GM12891 (cell line): ENCODE data around the gene FIBP.

Source experiments
- DNase-seq: peaks from one replicate; pipeline ENCODE4 v3.0.0; 2011; ENCODE audit warnings: low spot score; ENCODE audit not compliant: insufficient read length
- FAIRE-seq: peaks from 2 replicates; lab custom pipeline; 2011; peaks lifted over from hg19 to GRCh38; lab: Jason Lieb, UNC
- PAX5 ChIP-seq: IDR thresholded peaks from 2 replicates; pipeline ENCODE4 v1.6.1; 2011; ENCODE audit warnings: low read length, moderate library complexity, mild to moderate bottlenecking; ENCODE audit not compliant: insufficient read depth, severe bottlenecking
- POLR2A ChIP-seq: IDR thresholded peaks from 2 replicates; pipeline ENCODE4 v1.6.1; 2011; ENCODE audit warnings: low read depth, low read length, control low read depth
- POLR2AphosphoS5 ChIP-seq: IDR thresholded peaks from 2 replicates; pipeline ENCODE4 v1.6.1; 2011; ENCODE audit warnings: low read depth, low read length, control low read depth
- POU2F2 ChIP-seq: IDR thresholded peaks from 2 replicates; pipeline ENCODE4 v1.6.1; 2011; ENCODE audit warnings: low read depth, mild to moderate bottlenecking, control low read depth, low read length, moderate library complexity
- SPI1 ChIP-seq: IDR thresholded peaks from 2 replicates; pipeline ENCODE4 v1.6.1; 2011; ENCODE audit warnings: low read depth, low read length, control low read depth
- TAF1 ChIP-seq: IDR thresholded peaks from 2 replicates; pipeline ENCODE4 v1.6.1; 2011; ENCODE audit warnings: low read depth, low read length, control low read depth

Gene FIBP

DNA sequence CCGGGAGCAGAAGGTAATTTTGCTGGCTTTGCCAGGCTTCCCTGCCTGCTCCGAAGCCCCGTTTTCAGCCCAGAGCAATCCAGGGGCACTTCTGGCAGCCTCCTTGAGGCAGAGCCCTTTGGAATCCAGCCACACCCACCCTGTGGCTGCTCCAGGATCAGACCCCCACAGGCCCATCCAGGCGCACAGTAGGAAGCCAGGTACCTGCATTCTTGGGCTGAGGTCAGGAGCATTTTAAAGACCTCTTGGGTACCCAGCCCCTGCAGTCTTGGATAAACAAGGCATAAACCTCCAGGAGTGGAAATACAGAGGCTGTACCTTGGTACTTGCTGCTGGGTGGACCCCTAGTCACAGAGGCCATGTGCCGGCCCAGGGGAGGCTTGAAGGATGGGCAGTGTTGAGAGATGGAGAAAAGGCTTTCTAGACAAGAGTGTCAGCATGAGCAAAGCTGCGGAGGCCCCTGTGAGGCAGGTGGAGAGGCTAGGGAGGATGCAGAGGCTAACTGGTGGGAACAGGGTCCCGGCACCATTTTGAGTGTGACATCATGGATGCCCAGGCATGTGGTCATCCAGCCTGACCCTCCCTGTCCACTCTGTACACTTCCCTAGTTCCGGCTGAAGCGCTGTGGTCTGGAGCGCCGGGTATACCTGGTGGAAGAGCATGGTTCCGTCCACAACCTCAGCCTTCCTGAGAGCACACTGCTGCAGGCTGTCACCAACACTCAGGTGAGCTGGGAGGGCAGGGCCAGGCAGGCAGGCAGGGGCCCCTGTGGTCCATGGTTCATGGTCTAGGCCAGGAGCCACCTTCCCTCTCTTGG, 24.2 kb downstream of the FIBP start:
- DNase-seq (no peak), FAIRE-seq (no peak)
- no peak for TF ChIP-seq POU2F2
- no peak for TF ChIP-seq POLR2A
- no peak for TF ChIP-seq POLR2AphosphoS5
- no peak for TF ChIP-seq TAF1
- no peak for TF ChIP-seq SPI1
- no peak for TF ChIP-seq PAX5

DNA sequence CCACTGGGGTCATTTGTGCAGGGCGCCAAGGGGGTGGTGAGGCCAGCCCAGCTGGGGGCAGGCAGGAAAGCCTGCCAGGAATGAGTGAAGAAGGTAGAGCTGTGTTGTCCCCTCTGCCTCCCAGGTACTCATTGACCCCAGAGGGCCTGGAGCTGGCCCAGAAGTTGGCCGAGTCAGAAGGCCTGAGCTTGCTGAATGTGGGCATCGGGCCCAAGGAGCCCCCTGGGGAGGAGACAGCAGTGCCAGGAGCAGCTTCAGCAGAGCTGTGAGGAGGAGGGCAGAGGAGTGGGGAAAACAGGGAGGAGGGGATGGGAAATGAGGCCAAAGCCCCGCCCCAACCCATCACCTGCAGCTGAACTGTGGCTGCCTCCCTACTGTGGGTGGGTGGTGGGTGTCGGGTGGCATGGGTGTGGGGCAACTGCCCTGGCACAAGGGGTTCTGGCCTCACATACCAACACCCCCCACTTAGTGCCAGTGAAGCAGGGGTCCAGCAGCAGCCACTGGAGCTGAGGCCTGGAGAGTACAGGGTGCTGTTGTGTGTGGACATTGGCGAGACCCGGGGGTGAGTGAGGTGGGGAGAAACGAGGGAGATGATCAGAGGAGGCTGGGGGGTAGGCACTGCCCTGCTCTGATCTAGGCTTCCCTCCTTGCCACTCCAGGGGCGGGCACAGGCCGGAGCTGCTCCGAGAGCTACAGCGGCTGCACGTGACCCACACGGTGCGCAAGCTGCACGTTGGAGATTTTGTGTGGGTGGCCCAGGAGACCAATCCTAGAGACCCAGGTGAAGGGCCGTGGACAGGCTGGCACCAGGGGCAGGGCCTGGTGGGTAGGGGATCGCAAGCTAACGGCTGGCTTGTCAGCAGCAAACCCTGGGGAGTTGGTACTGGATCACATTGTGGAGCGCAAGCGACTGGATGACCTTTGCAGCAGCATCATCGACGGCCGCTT, 25.1 kb downstream of the FIBP start:
- no peak for TF ChIP-seq POU2F2
- TF ChIP-seq TAF1 = no peak
- no peak for TF ChIP-seq POLR2A
- no peak for TF ChIP-seq PAX5
- no peak for TF ChIP-seq POLR2AphosphoS5
- TF ChIP-seq SPI1 = no peak
- FAIRE-seq = no peak
- DNase-seq = no peak

DNA sequence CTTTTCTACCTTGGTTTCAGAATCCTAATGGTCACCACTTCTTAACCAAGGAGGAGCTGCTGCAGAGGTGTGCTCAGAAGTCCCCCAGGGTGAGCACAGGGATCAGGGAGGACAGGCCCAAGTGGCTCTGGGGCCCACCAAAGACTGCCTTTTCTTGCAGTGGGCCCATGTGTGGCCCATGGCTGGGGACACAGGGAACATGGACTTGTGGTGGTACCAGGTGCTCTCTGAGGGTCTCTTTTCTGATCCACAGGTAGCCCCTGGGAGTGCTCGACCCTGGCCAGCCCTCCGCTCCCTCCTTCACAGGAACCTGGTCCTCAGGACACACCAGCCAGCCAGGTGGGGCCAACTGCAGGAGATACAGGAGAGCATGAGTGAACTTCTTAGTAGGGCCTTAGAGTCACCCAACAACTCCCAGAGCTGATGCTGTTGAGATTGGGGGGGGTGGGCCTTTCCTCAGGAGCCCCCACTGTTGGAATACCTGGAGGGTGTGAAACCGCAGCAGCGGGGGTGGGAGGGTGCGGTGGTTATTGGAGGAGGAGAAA, 26.0 kb downstream of the FIBP start:
- FAIRE-seq = no peak
- DNase-seq = no peak
- TF ChIP-seq POU2F2 (no peak), POLR2A (no peak)

DNA sequence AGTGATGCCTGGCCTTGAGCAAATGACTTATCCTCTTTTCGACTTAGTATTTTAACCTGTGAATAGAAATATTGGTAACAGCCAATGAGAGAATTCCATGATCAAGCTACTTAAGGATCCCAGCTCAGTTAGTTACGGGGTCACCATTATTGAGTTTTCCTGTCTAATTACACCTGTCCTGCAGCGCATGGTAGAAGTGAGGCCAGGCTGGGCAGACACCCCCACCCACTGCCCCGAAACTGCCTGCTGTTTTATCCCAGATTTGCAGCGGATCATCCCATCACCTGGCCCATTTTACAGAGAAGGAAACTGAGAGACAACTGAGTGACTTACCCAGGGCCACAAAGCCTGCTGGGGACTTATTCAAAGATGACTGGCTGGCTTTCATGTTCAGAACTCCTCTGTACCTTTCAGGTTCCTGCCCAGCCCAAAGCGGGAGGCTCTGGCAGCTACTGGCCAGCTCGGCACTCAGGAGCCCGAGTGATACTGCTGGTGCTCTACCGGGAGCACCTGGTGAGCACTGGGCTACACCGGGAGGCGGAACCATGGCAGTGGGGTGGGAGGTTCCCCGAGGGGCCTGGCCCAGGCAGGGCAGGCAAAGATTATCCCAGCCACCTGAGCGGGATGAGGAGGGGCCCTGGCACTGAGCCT, 26.6 kb downstream of the FIBP start:
- TF ChIP-seq PAX5 = no peak
- no peak for TF ChIP-seq SPI1
- no peak for TF ChIP-seq POLR2AphosphoS5
- no peak for TF ChIP-seq POU2F2
- TF ChIP-seq TAF1 = no peak
- no peak for TF ChIP-seq POLR2A
- no peak for DNase-seq
- no peak for FAIRE-seq

DNA sequence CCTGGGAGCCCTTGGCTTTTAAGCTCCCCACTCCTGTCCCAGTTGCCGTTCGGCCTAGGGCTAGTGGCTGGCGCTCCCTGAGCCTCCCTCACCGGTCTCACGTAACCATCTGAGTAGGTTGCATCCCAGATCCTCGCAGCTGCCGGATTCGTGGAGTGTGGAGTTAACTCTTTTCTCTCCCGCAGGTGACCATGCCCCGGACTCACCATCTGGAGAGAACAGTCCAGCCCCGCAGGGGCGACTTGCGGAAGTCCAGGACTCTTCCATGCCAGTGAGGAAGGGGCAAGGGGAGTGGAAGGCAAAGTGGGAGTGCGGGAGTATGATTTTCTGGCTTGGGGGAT, 27.1 kb downstream of the FIBP start:
- no peak for DNase-seq
- no peak for TF ChIP-seq POU2F2
- no peak for TF ChIP-seq TAF1
- TF ChIP-seq POLR2A = no peak
- TF ChIP-seq SPI1 = no peak
- no peak for FAIRE-seq

DNA sequence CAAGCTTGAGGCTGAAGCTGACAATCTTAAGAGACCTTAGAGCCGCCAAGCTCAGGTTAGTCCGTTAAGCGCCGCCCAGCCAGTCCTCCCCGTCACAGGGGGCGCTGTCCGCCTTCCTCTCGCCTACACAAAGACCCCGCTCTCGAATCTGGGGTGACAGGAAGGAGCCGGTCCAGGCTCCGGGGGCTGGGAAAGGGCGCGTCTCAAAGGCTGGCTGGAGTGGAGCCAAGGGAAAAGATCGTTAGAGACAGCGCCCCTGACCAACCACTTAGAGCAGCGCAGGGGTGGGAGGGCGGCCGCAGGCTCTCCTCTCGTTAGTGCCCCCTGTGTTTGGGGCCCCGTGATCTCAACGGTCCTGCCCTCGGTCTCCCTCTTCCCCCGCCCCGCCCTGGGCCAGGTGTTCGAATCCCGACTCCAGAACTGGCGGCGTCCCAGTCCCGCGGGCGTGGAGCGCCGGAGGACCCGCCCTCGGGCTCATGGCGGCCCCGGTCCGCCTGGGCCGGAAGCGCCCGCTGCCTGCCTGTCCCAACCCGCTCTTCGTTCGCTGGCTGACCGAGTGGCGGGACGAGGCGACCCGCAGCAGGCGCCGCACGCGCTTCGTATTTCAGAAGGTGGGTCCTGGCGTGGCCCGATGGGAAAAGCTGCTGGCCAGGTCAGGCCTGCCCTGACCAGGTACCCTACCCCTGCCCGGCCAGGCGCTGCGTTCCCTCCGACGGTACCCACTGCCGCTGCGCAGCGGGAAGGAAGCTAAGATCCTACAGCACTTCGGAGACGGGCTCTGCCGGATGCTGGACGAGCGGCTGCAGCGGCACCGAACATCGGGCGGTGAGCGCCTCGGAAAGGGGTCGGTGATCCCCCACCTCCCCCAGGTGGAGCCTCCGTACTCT, 27.8 kb downstream of the FIBP start, which contains the start of gene MUS81:
Gene MUS81 (plus strand): TSS at position 156 of the 887 bp plus-strand sequence. CDS start 321 bp downstream, at position 477.
- TF ChIP-seq SPI1 (no peak), POLR2A (no peak), POLR2AphosphoS5 (no peak), POU2F2 (peak; percentile 54; the same call in 1 of the 2 replicates), TAF1 (peak; percentile 90), PAX5 (no peak)
- FAIRE-seq = peak; percentile 69
- DNase-seq = peak; percentile 94

DNA sequence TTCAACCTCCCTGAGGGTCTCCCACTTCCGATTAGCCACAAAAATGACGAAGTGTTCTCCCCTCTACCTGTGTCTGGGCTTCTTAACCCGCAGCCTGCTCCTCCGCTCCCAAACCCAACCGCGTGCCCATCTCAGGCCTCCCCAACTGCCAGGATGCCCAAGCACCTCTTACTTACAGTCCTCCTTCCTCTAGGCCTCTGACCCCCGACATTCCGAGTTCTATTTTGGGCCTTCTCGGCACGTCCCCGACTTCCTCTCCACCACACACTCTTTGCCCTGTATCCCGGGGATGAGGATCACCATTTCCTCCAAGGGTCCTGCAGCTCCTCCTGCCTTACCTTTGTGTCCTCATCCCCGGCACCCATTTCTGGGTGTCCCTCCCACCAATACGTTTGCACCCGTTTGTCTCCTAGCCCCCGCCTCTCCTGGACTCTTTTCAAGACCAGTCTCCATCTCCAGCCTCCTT, 28.4 kb downstream of the FIBP start:
- DNase-seq (no peak), FAIRE-seq (no peak)
- no peak; the same call in 1 of the 2 replicates for TF ChIP-seq POU2F2
- TF ChIP-seq POLR2AphosphoS5 = peak; percentile 39
- no peak for TF ChIP-seq TAF1

DNA sequence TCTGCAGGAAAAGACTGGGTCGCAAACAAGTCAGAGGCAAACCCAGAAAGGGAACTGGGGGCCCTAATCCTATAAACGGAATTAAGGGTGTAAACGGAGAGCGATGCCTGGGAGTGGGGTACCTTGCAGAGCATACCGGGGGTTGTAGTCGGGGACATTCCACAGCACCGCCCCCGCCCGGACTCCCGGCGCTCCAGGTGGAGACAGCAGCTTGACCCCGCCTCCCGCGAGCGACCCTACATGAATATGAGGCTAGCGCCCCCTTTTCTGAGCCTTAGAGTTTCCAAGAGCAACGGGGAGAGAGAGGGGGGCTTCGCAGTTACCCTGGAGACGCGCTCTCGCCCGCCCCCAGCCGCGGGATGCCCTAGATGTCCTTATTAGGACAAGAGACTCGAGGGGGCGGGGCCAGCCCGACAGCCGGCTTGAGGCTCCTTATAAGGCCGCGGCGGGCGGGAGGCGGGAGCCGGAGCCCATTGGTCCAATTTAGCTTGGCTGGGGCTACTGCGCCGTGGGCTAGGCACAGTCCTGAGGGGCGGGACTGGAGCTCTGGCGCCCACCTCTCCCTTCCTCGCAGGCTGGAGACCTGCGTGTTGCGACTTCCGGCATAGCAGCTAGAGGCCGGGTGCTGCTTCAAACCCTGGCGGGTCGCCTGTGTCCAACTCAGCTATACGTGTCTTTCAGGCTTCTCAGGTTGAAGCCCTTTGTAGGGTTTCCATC, 29.0 kb downstream of the FIBP start:
- TF ChIP-seq SPI1 (peak; percentile 41; the same call in 1 of the 2 replicates), POU2F2 (peak; percentile 74; the same call in 1 of the 2 replicates), POLR2AphosphoS5 (peak; percentile 98), POLR2A (peak; percentile 98), PAX5 (no peak), TAF1 (peak; percentile 97)
- DNase-seq = peak; percentile 92
- peak; percentile 92 for FAIRE-seq
